Measurements from ENCODE around the gene GSTO2. TPM values are rescaled to one million over a fixed set of nuclear protein-coding genes. Genes with fewer than 3 reads are reported as not detected.

GSTO2 gene
- total RNA-seq, 1 donor from 2014 or later = 5.9 TPM

GRCh38 chr10:104307576-104308438 lies 38.8 kb downstream of the GSTO2 start:
- TF ChIP-seq CTCF (IDR thresholded peaks at IDR 0.05; ENCODE audit: unreplicated experiment) = no peak
- no peak for DNase-seq (ENCODE audit: low spot score)
- Mint-ChIP-seq H3K4me1 (ENCODE audit: unreplicated experiment) (peaks cover 7% of the 10 kb centered on the region), H3K9me3 (ENCODE audit: unreplicated experiment) (peaks cover 6% of the 10 kb centered on the region), H3K27ac (ENCODE audit: unreplicated experiment) (no peak overlapping the region), H3K4me3 (ENCODE audit: unreplicated experiment) (peak overlapping the region; percentile 32), H3K27me3 (ENCODE audit: unreplicated experiment) (peaks cover 8% of the 10 kb centered on the region), H3K36me3 (ENCODE audit: low read depth, unreplicated experiment) (peaks cover 11% of the 10 kb centered on the region)

GRCh38 chr10:104308439-104308903 lies 39.5 kb downstream of the GSTO2 start:
- Mint-ChIP-seq H3K4me3 (ENCODE audit: unreplicated experiment) (peak overlapping the region; percentile 32), H3K36me3 (ENCODE audit: low read depth, unreplicated experiment) (peaks cover 6% of the 10 kb centered on the region), H3K27ac (ENCODE audit: unreplicated experiment) (no peak overlapping the region), H3K9me3 (ENCODE audit: unreplicated experiment) (no peaks in the 10 kb centered on the region), H3K27me3 (ENCODE audit: unreplicated experiment) (peaks cover 5% of the 10 kb centered on the region), H3K4me1 (ENCODE audit: unreplicated experiment) (peaks cover 7% of the 10 kb centered on the region)
- DNase-seq (ENCODE audit: low spot score) = no peak
- TF ChIP-seq CTCF (IDR thresholded peaks at IDR 0.05; ENCODE audit: unreplicated experiment) = no peak

- Mint-ChIP-seq H3K27me3 (ENCODE audit: unreplicated experiment) (peaks cover 5% of the 10 kb centered on the region), H3K9me3 (ENCODE audit: unreplicated experiment) (no peaks in the 10 kb centered on the region), H3K4me1 (ENCODE audit: unreplicated experiment) (peaks cover 7% of the 10 kb centered on the region), H3K27ac (ENCODE audit: unreplicated experiment) (no peak overlapping the region), H3K4me3 (ENCODE audit: unreplicated experiment) (no peak overlapping the region), H3K36me3 (ENCODE audit: low read depth, unreplicated experiment) (peaks cover 9% of the 10 kb centered on the region)
- DNase-seq (ENCODE audit: low spot score) = no peak
- no peak for TF ChIP-seq CTCF (IDR thresholded peaks at IDR 0.05; ENCODE audit: unreplicated experiment)
These were observed 41.3 kb downstream of the GSTO2 start for GRCh38 chr10:104309980-104310978.

- Mint-ChIP-seq H3K27ac (ENCODE audit: unreplicated experiment) (no peak overlapping the region), H3K27me3 (ENCODE audit: unreplicated experiment) (peaks cover 5% of the 10 kb centered on the region)
- DNase-seq (ENCODE audit: low spot score) = no peak
These were observed 42.3 kb downstream of the GSTO2 start for GRCh38 chr10:104311184-104311720.

More at GRCh38 chr10:104311184-104311720, 42.3 kb downstream of the GSTO2 start:
- no peak for TF ChIP-seq CTCF (IDR thresholded peaks at IDR 0.05; ENCODE audit: unreplicated experiment)
- Mint-ChIP-seq H3K9me3 (ENCODE audit: unreplicated experiment) (no peaks in the 10 kb centered on the region), H3K4me3 (ENCODE audit: unreplicated experiment) (no peak overlapping the region), H3K36me3 (ENCODE audit: low read depth, unreplicated experiment) (peaks cover 9% of the 10 kb centered on the region), H3K4me1 (ENCODE audit: unreplicated experiment) (peaks cover 7% of the 10 kb centered on the region)

Data from endothelial cell (in vitro differentiated cells).